Measurements from ENCODE around the gene LNPEP. TPM values are rescaled to one million over a fixed set of nuclear protein-coding genes. Genes with fewer than 3 reads are reported as not detected.
"Not testable (repeated sequence)": the region's sequence is repeated elsewhere in the genome, so short reads cannot be mapped to it uniquely, and the experiment has no call there.

LNPEP gene
- total RNA-seq, 2 donors from 2014 or later: 54.3 to 59.6 TPM

DNA sequence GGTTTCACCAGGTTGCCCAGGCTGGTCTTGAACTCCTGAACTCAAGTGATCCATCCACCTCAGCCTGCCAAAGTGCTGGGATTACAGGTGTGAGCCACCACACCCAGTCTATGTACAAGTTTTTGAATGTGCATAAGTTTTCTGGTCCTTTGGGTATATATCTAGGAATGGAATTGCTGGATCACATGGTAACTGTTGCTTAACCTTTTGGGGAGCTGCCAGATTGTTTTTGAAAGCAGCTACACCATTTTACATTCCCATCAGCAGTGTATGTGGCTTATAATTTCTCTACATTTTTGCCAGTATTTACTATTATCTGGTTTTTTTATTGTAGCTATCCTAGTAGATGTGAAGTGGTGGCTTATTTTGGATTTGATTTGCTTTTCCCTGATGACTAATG is 8.9 kb upstream of the LNPEP start:
- no peak for DNase-seq
- intact Hi-C loops (cut with DNase I): no loop called here
- ATAC-seq: no peak

DNA sequence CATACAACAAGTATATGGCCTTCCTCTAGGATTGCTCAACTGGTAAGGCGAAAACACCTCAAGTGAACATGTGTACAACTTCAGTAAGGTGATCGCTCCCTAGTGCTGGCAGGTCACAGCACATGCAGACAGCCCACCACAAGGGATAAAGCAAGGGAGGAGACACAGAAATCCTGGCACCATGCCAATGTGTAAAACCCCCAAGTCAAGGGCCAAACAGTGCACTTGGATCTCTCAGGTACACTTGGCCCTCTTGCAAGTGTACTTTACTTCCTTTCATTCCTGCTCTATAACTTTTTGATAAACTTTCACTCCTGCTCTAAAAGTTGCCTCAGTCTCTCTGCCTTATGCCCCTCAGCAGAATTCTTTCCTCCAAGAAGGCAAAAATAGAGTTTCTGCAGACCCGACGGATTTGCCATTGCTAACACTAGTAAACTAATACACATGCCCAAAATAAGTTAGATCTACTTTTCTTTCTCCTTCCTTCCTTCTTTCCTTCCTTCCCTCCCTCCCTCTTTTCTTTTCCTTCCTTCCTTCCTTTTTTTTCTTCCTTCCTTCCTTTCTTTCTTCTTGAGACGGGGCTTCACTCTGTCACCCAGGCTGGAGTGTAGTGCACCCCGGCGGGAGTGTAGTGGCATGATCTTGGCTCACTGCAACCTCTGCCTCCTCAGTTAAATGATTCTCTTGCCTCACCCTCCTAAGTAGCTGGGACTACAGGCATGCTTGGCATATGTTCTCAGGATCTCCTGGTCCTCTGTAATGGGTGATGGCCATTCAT is 6.8 kb upstream of the LNPEP start:
- no peak for ATAC-seq
- intact Hi-C loops (cut with DNase I): no loop called here

DNA sequence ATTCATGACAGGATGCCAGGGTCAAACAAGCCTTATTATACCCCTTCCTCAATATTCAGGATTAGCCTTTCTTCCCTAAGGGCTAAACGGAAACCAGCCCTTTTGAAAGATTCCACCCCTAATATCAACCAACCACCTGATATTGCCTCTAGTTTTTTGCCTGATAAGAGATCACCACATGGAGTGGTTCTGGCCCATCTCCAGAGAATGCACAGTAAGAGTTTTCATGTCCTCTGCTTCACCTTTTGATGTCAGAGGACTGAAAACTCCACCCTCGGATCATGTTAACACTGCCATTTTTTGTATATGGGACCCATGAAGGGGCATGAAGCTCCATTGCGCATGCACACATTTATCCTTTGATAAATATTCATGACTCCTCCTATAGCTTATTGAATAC is 5.8 kb upstream of the LNPEP start:
- no peak for DNase-seq
- intact Hi-C loops (cut with DNase I): no loop called here
- no peak for ATAC-seq

More for the DNA sequence above, 6.8 kb upstream of the LNPEP start:
- DNase-seq: no peak

DNA sequence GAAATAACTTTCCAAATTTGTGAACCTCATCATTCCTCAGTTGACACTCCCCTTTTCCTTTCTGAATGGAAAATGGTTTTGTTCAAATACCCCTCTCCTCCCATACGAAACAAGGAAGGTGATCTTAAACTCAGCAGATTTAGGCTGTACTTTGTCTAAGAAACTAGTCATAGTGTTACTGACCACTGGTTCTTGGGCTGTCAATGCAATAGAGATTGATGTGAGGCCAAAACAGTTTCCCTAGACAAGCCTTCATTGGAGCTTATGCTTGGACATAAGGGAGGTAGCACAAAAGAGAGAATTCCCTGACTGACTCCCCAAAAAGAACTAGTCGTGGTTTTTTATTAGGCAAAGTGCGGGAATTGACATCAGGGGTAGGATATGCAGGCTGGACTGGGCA is 5.3 kb upstream of the LNPEP start:
- intact Hi-C loops (cut with DNase I): no loop called here
- no peak for ATAC-seq
- no peak for DNase-seq

DNA sequence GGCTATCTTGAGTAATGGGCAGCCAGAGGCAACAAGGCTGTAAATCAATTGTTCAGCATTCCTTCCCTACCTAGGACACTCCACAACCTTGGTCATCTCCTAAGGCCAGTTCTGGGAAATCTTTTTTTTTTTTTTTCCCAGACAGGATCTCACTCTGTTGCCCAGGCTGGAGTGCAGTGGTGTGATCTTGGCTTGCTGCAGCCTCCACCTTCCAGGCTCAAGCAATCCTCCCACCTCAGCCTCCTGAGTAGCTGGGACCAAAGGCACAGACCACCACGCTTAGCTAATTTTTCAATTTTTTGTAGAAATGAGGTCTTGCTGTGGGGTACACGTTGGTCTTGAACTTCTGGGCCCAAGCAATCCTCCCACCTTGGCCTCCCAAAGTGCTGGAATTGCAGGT is 4.8 kb upstream of the LNPEP start:
- ATAC-seq; DNase-seq; intact Hi-C loops (cut with DNase I): not testable (repeated sequence)

DNA sequence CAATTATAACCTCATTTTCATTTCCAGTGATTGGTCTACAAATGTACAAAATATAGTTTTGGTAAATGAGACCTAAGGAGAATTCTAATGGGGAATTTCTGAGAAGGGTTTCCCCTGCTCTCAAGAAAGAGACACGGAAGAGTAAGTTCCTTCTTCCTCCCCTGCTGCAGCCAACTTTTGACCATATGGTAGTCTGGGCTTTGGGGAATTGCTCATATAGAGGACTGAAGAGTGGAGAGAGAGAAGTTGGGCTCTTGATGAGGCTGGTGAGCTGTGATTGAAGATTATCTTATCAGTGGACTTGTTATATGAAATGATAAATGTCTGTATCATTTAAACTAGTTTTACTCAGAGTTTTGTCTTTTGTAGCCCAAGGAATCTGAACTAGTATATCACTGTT is 4.3 kb upstream of the LNPEP start:
- intact Hi-C loops (cut with DNase I): no loop called here
- no peak for ATAC-seq
- DNase-seq: no peak

DNA sequence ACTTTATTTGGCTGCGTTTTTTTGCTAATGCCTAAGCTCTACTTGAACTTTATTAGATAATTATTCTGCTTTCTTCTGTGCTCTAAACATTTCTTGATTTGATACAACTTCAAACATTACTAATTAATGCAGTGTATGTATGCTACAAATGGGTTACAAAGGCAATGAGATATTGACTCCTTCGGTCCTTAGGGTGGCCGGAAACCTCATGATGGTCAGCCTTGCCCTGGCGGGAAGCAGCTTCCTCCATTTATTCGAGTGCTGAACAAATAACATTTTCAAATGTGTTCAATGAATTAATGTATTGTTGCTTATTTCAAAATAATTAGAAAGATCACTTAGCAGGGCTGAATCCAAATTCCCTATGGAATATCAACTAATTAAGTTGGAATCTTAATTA is 3.9 kb upstream of the LNPEP start:
- ATAC-seq (no peak), DNase-seq (no peak)
- intact Hi-C loops (cut with DNase I): no loop called here

DNA sequence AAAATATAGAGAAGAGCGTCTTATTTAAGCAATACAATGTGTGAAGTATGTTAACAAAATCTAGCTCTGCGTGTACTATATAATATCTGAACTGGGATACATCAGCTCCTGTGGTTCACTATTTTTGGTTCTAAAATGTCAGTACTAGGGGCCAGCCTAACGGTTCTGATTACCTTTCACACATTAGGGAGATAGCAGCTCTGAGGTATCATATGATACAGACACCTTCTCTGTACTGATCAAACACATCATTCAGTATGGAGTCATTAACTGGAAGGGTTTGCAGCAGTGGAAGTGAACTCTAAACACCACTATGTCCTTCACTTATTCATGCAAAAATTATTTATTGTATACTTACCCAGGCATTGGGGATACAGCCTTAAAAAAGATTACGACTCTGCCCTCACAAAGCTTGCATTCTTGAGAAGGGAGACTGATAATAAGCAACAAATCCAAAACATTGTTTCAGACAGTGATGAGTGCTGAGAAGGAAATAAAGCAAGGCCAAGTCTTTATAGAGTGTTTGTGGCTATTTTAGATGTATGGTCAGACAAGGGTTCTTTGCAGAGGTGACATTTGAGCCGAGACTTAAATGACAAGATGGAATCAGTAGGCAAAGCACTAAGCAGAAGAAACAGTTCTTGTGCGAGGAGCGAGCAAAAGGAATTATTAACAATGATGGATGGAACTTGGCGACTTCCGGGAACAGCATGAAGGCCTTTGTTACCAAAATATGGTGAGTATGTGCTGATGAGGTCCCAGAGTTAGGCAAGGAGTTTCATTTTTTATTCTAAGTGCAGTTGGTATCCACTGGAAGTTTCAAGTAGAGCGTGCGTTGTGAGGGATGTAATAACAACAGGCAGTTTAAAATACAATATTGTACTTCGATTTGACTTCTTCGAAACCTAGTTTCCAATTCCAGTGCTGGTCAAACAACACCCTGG is 1.8 kb upstream of the LNPEP start:
- ATAC-seq: no peak
- intact Hi-C loops (cut with DNase I): no loop called here
- no peak for DNase-seq

DNA sequence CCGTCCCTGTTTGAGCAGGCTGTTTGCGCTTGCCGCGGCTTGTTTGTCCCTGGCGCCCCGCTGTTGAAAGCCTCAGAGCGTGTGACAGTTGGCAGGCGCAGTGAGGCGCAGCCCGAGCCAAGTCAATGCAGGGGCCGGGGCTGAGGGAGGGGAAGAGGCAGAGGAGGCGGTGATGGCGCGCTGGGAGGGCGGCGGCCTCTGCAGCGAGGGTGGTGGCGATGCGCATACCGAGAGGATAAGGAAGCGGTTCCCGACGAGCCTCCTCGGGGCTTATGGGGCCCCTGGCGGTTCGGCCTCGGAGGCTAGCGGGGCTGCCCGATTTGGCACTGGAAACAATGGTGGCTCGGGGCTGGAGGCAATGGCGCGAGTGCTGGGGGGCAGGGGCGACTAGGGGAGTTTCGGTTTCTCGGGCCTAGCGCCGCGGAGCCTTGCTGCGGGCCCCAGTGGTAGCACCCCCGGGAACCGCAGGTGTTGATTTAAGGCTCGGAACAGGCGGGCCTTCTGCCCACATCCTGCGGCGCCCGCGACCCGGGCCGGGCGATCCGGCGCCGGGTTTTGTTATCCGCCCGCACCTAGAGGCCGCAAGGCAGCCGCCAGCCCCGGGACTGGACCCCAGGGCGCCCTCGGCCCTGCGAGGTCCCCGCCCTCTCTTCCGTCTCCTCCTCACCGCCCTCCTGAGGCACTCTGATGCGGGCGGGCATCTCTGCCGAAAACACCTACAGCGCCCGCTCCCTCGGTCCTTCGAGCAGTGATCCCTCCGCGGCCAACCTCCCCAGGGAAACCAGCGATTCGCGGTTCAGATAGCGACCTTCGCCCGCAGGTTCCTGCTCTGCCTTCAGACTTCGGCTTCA is 947 bp upstream of the LNPEP start:
- intact Hi-C loops (cut with DNase I): loop anchor here in 1 of 2 donors (5.0 kb wide), 1 partner anchor 42 kb away; no protein-coding TSS in a partner anchor
- ATAC-seq (peak; percentile 85 to 94), DNase-seq (peak; percentile 92)

DNA sequence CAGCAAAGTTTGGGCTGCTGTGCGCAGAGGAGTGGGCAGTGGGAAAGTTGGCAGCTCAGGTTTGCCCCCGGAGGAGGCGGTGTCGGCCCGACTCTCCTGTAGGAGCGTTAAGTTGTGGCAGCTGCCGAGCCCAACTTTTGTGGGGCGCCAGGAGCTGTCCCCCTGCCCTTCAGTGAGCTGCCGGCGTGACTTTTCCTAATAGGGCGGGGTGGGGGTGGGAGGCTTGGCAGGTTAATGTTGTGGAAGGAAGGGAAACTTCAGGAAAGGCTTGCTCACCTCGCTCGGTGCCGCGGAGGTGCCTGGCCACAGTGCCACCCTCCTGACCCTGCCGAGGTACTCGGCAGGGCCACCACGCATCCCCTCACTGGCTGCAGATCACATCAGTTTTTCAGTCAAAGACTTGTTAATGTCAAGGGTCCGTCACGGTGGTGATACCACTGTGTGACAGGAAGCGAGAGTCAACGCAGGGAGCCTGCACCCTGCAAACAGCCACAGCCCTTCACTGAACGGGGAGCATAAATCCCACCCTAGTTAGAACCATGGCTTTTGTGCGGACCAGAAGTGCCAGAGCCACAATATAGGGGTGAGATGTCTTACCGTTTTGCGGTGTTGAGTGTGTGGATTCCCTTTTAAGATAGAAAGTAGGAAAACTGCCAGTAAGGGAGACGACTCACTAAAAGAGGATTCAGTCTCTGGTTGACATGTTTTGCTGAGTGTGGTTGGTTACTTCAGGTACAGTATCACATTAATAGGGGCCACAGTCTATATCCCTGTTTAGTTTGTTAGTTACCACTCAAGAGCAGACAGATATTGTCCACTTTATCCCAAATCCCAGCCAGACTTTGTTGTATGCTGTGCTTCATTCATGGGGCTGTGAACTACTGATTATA is 796 bp downstream of the LNPEP start:
- peak; percentile 3 to 5 for ATAC-seq
- intact Hi-C loops (cut with DNase I): loop anchor here in 1 of 2 donors (5.0 kb wide), 1 partner anchor 41 kb away; no protein-coding TSS in a partner anchor

DNA sequence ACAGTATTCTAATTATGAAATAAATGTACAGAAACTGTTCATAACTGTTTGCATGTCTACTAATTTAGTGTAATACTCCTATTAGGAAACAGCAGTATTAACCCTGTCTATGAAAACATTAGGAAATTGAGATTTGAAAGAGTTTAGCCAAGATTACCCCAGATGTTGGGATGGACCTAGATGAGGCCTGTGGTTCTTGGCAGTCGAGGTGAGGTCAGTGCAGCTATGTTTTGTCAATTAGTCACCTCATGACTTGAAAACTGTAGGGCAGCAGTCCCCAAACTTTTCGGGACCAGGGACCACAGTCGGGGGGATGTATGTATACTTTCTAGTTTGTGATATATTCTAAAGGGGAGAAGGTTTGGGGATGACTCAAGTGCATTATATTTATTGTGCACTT is 4.7 kb downstream of the LNPEP start:
- DNase-seq (no peak), ATAC-seq (no peak)
- intact Hi-C loops (cut with DNase I): no loop called here

More for the DNA sequence above, 796 bp downstream of the LNPEP start:
- peak; percentile 46 for DNase-seq

DNA sequence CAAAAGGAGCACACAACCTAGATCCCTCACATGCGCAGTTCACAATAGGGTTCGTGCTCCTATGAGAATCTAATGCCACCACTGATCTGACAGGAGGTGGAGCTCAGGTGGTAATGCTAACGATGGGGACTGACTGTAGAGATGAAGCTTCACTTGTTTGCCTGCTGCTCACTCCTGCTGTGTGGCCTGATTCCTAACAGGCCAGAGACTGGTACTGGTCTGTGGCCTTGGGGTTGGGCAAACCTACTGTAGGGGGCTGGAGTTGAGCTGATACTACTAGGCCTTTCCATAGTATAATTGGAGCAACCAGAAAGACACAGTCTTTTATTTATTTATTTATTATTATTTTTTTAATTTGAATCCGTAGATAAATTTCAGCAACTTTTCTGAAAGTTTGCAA is 5.3 kb downstream of the LNPEP start:
- ATAC-seq (no peak), DNase-seq (no peak)
- intact Hi-C loops (cut with DNase I): no loop called here

DNA sequence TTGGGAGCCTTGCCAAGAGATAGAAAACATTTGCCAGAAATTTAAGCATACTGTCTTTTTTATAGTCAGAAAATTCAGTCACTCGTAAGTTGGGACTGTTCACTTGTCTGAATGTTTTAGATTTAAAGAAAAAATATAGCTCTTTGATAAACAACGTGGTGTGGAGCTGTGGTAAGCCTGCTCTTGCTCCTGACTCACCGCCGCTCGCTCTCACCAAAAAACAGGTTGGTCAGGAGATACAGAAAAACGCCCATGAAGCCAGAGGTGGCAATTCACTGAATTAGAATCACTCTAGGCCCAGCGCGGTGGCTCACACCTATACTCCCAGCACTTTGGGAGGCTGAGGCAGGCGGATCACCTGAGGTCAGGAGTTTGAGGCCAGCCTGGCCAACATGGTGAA is 6.2 kb downstream of the LNPEP start:
- ATAC-seq (no peak), DNase-seq (no peak)
- intact Hi-C loops (cut with DNase I): no loop called here

DNA sequence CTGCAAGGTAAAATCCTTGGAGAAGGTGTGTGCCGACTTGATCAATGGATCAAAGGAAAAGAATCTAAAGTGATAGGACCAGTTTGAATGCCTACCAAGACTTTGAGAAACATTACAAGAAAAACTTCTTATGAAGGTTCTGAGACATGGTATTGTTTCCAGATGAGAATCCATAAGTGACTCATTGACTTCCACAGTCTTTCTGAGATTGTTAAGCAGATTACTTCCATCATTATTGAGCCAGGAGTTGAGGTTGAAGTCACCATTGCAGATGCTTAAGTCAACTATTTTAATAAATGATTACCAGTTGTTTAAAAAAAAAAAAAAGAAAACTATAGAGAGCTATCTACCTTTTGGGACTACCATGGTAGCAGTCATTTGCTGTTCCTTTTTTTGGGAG is 7.0 kb downstream of the LNPEP start:
- DNase-seq (no peak), ATAC-seq (no peak)
- intact Hi-C loops (cut with DNase I): no loop called here

DNA sequence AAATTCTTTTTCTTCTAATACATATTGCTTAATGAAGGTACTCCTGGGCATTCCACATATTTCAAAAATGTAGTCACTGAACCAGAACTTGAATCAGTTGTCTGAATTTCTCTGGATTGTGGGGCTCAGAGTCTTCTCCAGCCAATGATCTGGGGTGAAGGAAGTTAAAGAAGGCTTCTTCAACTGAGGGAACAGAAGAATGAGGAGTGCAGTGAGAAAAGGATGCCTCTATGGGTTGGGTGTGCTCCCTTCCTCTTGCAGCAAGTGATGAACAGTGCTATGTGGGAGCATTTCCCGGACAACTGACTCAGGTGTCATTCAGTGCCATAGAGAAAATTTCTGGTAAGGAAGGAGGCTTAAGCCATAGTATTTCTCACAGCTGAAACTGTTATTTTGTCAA is 7.9 kb downstream of the LNPEP start:
- intact Hi-C loops (cut with DNase I): no loop called here
- no peak for DNase-seq
- ATAC-seq: no peak

DNA sequence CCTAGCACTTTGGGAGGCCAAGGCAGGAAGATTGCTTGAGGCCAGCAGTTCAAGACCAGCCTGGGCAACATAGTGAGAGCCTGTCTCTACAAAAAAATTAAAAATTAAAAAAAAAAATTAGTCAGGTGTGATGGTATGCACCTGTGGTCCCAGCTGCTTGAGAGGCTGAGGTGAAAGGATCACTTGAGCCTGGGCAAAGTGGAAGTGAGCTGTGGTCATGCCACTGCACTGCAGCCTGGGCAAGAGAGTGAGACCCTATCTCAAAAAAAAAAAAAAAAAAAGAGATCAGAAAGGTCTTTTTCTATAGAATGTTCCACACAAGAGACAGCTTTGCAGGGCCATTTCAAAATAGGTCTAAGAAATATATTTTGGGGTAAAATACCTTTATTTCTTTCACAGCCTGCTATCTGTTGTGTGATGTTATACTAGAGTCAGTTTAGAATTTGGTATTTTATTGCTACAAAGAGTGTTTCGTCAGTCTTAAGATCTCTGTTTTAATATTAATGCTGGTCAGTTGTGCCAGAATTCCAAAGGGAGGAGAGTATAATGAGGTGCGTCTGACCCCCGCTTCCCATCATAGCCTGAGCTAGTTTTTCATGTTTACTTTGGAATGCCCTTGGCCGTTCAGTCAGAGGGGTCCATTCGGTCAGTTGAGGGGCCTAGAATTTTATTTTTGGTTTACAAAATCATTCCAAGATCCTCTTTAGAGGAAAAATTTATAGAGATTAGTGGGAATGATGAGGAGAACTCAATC is 9.4 kb downstream of the LNPEP start:
- ATAC-seq (no peak), DNase-seq (no peak)
- intact Hi-C loops (cut with DNase I): no loop called here

DNA sequence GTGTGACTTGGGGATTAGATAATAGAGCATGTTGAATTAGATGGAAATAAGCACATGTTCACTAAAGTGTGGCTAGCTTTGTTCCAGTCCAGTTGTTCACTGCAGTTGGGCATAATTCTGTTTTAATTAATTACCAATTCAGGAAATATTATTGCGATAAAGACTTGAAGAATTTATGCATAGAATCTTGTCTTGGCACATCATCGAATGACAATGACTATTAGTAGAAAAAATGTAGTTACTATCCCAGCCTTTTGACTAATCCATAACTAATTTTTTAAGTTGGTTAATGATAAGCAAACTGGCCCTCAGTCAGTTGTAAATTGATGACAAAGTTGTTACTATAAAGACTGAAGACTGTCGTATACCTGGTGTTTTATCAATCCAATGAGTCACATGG is 10.5 kb downstream of the LNPEP start:
- ATAC-seq: no peak
- intact Hi-C loops (cut with DNase I): no loop called here
- no peak for DNase-seq
